IPS-15b (cell line): ENCODE data around the gene GNPTAB.
"Not testable (repeated sequence)": the region's sequence is repeated elsewhere in the genome, so short reads cannot be mapped to it uniquely, and the experiment has no call there.

Source experiments
- H3K27me3 ChIP-seq: one replicate; pipeline ENCODE4 v1.6.1; 2013; ENCODE audit warnings: low read length; ENCODE audit not compliant: control insufficient read depth, insufficient read depth
- H3K36me3 ChIP-seq: one replicate; pipeline ENCODE4 v1.6.1; 2013; ENCODE audit warnings: low read length; ENCODE audit not compliant: control insufficient read depth, insufficient read depth
- H3K4me1 ChIP-seq: one replicate; pipeline ENCODE4 v1.6.1; 2013; ENCODE audit warnings: mild to moderate bottlenecking, low read length; ENCODE audit not compliant: control insufficient read depth, insufficient read depth
- H3K4me3 ChIP-seq: one replicate; pipeline ENCODE4 v1.5.1; 2013; ENCODE audit warnings: low read depth, low read length
- H3K9ac ChIP-seq: one replicate; pipeline ENCODE4 v1.6.1; 2013; ENCODE audit warnings: low read depth, mild to moderate bottlenecking, low read length
- H3K9me3 ChIP-seq: one replicate; pipeline ENCODE4 v1.6.1; 2013; ENCODE audit warnings: mild to moderate bottlenecking, low read length; ENCODE audit not compliant: control insufficient read depth, insufficient read depth

GNPTAB gene

DNA sequence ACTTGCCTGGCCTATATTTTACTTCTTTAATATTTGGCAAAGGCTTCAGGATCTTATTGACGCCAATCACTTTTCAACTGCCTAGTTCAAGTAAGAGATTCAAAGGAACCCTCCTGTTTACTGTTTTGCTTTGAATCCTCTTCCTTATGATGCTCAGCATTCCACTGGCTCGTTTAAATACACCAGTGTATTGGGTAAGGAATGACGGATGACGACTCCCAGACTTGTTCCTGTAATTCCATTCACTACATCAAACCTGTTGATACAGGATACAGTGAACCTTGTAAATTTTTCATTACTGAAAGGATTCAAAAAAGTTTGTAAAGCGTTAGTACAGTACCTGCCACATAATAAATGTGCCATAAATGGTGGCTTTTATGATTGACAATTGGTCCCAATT lies 89.8 kb downstream of the GNPTAB start:
- no peak overlapping the region for H3K4me3 ChIP-seq
- H3K9me3 ChIP-seq, result no peaks in the 10 kb centered on the region
- H3K4me1 ChIP-seq, result no peaks in the 10 kb centered on the region
- no peaks in the 10 kb centered on the region for H3K27me3 ChIP-seq
- no peak overlapping the region for H3K9ac ChIP-seq
- peaks cover 3% of the 10 kb centered on the region for H3K36me3 ChIP-seq

GRCh38 chr12:101740566-101740965 lies 90.2 kb downstream of the GNPTAB start:
- H3K27me3 ChIP-seq, result no peaks in the 10 kb centered on the region
- no peak overlapping the region for H3K4me3 ChIP-seq
- no peak overlapping the region for H3K9ac ChIP-seq
- no peaks in the 10 kb centered on the region for H3K4me1 ChIP-seq
- H3K9me3 ChIP-seq, result no peaks in the 10 kb centered on the region
- H3K36me3 ChIP-seq, result peaks cover 3% of the 10 kb centered on the region

GRCh38 chr12:101738920-101739665 lies 91.7 kb downstream of the GNPTAB start, which contains the start of gene SYCP3:
Gene SYCP3, minus strand, starts transcription at chr12:101739462. Its CDS starts 1,527 bp downstream, at chr12:101737935.
- H3K27me3 ChIP-seq, result no peaks in the 10 kb centered on the region
- no peaks in the 10 kb centered on the region for H3K4me1 ChIP-seq
- H3K9ac ChIP-seq, result no peak within 1 kb of the TSS
- H3K4me3 ChIP-seq, result no peak within 1 kb of the TSS
- peaks cover 2% of the 10 kb centered on the region for H3K36me3 ChIP-seq
- H3K9me3 ChIP-seq, result no peaks in the 10 kb centered on the region

- H3K27me3 ChIP-seq, result no peaks in the 10 kb centered on the region
- H3K4me3 ChIP-seq, result no peak overlapping the region
- no peak overlapping the region for H3K9ac ChIP-seq
- H3K36me3 ChIP-seq, result no peaks in the 10 kb centered on the region
- H3K9me3 ChIP-seq, result no peaks in the 10 kb centered on the region
- no peaks in the 10 kb centered on the region for H3K4me1 ChIP-seq
Observed at GRCh38 chr12:101737476-101737875, 93.3 kb downstream of the GNPTAB start.

- not testable (repeated sequence) for H3K36me3 ChIP-seq, H3K4me3 ChIP-seq, H3K9ac ChIP-seq, H3K4me1 ChIP-seq, H3K9me3 ChIP-seq, H3K27me3 ChIP-seq
Observed at GRCh38 chr12:101734482-101734881, 96.3 kb downstream of the GNPTAB start.

DNA sequence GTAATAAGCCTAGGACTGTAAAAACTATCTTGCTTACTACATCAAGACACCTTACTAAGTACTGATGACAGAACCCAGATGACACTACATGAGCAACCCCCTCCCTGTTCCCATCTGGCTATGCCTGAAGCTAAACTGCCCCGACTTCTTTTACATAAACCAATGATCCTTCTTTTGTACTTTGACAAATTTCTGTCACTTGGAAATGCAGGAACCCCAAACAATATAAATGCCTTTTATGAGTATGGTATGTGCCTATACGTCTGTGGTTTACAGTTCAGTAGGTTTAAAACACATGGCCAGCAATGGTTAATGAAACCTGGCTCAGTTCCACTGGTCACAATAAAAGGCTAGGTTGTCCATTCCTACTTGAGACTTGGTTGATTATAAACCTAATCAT lies 97.6 kb downstream of the GNPTAB start:
- no peaks in the 10 kb centered on the region for H3K27me3 ChIP-seq
- H3K9me3 ChIP-seq, result no peaks in the 10 kb centered on the region
- H3K36me3 ChIP-seq, result no peaks in the 10 kb centered on the region
- no peak overlapping the region for H3K9ac ChIP-seq
- H3K4me1 ChIP-seq, result no peaks in the 10 kb centered on the region
- no peak overlapping the region for H3K4me3 ChIP-seq

- H3K4me3 ChIP-seq, result no peak overlapping the region
- no peaks in the 10 kb centered on the region for H3K4me1 ChIP-seq
- no peak overlapping the region for H3K9ac ChIP-seq
- no peaks in the 10 kb centered on the region for H3K36me3 ChIP-seq
- no peaks in the 10 kb centered on the region for H3K9me3 ChIP-seq
- no peaks in the 10 kb centered on the region for H3K27me3 ChIP-seq
Observed at GRCh38 chr12:101732318-101732717, 98.4 kb downstream of the GNPTAB start.

- Histone ChIP-seq H3K9ac (no peak overlapping the region), H3K27me3 (no peaks in the 10 kb centered on the region), H3K36me3 (no peaks in the 10 kb centered on the region), H3K4me1 (no peaks in the 10 kb centered on the region), H3K9me3 (no peaks in the 10 kb centered on the region), H3K4me3 (no peak overlapping the region)
Observed at GRCh38 chr12:101729842-101730241, 100.9 kb downstream of the GNPTAB start.

- Histone ChIP-seq H3K9ac (no peak overlapping the region), H3K36me3 (no peaks in the 10 kb centered on the region), H3K9me3 (no peaks in the 10 kb centered on the region), H3K4me3 (no peak overlapping the region), H3K4me1 (no peaks in the 10 kb centered on the region), H3K27me3 (no peaks in the 10 kb centered on the region)
Observed at GRCh38 chr12:101727098-101727497, 103.7 kb downstream of the GNPTAB start.

DNA sequence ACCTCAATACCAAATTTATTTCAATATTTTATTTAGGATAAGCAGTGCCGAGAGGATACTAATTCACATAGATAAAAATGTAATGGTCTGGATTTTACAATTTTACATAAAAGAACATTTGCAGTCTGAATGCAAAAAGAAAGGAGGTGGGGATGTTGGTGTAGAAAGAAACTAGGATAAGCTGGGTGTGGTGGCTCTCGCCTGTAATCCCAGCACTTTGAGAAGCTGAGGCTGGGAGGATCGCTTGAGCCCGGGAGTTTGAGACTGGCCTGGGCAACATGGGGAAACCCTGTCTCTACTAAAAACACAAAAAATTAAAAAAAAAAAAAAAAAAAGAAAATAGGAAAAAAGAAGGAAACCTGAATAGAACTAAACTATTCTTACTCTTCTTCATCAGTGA lies 108.4 kb downstream of the GNPTAB start:
- H3K36me3 ChIP-seq, result no peaks in the 10 kb centered on the region
- H3K4me1 ChIP-seq, result no peaks in the 10 kb centered on the region
- H3K27me3 ChIP-seq, result no peaks in the 10 kb centered on the region
- no peak overlapping the region for H3K4me3 ChIP-seq
- H3K9me3 ChIP-seq, result no peaks in the 10 kb centered on the region
- H3K9ac ChIP-seq, result no peak overlapping the region

DNA sequence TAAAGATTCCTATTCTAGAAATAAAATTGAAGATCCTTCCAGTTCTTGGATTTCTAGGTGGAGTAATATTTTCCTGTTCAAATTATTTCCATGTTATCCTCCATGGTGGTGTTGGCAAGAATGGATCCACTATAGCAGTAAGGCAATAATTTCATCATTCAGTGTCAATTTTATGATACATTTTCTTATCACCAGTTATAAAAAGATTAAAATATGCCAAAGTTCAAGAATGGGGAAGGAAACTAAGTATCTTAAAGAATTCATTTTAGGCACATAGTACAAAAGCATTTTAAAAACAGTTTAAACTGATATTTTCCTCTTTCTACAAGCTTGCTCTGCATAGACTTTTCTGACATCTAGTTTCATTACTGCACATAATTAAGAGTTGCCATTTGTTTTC lies 110.6 kb downstream of the GNPTAB start:
- H3K9me3 ChIP-seq, result no peaks in the 10 kb centered on the region
- H3K4me1 ChIP-seq, result no peaks in the 10 kb centered on the region
- no peak overlapping the region for H3K9ac ChIP-seq
- no peak overlapping the region for H3K4me3 ChIP-seq
- H3K27me3 ChIP-seq, result no peaks in the 10 kb centered on the region
- no peaks in the 10 kb centered on the region for H3K36me3 ChIP-seq

- H3K4me3 ChIP-seq, result no peak overlapping the region
- no peaks in the 10 kb centered on the region for H3K36me3 ChIP-seq
- H3K9ac ChIP-seq, result no peak overlapping the region
- no peaks in the 10 kb centered on the region for H3K4me1 ChIP-seq
- no peaks in the 10 kb centered on the region for H3K9me3 ChIP-seq
- H3K27me3 ChIP-seq, result no peaks in the 10 kb centered on the region
Observed at GRCh38 chr12:101719566-101719965, 111.2 kb downstream of the GNPTAB start.
